B cell (primary cell): Measurements from ENCODE around the gene IPO5. TPM values are rescaled to one million over a fixed set of nuclear protein-coding genes. Genes with fewer than 3 reads are reported as not detected.

Experiments used
- ATAC-seq: fragments of 200-7000 bp; cut with Tn5 transposase; one replicate; pipeline ENCODE4 v1.10.0; 2021; ENCODE audit warnings: low read depth, mild to moderate bottlenecking, moderate number of reproducible peaks, moderate library complexity
- CTCF ChIA-PET: fragments of 350-600 bp; sonication (Branson Sonifier 250); formaldehyde crosslinking; loops from one replicate; lab custom pipeline; 2021; ENCODE audit warnings: antibody characterized with exemption, inconsistent platforms; lab: Charles Lee
- POLR2A ChIA-PET: fragments of 350-600 bp; sonication (Branson Sonifier 250); formaldehyde crosslinking; loops from one replicate; lab custom pipeline; 2021; ENCODE audit warnings: antibody characterized with exemption; lab: Charles Lee
- DNase-seq: peaks from one replicate; pipeline ENCODE4 v3.0.0; 2013
- H2AFZ ChIP-seq: 2 replicates; pipeline ENCODE4 v1.6.1; 2012; ENCODE audit warnings: mild to moderate bottlenecking, low read depth, low read length; ENCODE audit not compliant: insufficient read depth, poor library complexity, severe bottlenecking
- H3K27ac ChIP-seq, 2 donors: 1 replicate in 1 of 2; 2 replicates in 1 of 2; pipeline ENCODE4 v1.5.1; 2012 to 2013; ENCODE audit warnings: low read length in 2 of 2, mild to moderate bottlenecking in 2 of 2, moderate library complexity in 1 of 2
- H3K27me3 ChIP-seq, 4 experiments: fragments of 200-600 bp in 1 of 4; sonication (generic) in 1 of 4; replicated peaks in 1 of 4; 1 replicate in 2 of 4; 2 replicates in 2 of 4; pipeline versions ENCODE4 v1.6.1 to v1.7.0; 2013 to 2016; ENCODE audit warnings: low read length in 3 of 4, mild to moderate bottlenecking in 2 of 4, mixed read lengths in 1 of 4, moderate library complexity in 1 of 4; ENCODE audit not compliant: insufficient read depth in 4 of 4, control insufficient read depth in 3 of 4; ENCODE audit errors: control extremely low read depth in 1 of 4
- H3K36me3 ChIP-seq, 2 experiments: replicated peaks in 1 of 2; 1 replicate in 1 of 2; 2 replicates in 1 of 2; pipeline versions ENCODE4 v1.6.1 to v1.7.1; 2013; ENCODE audit warnings: low read length in 1 of 2; ENCODE audit not compliant: insufficient read depth in 2 of 2, control insufficient read depth in 1 of 2; ENCODE audit errors: control extremely low read depth in 1 of 2, extremely low read depth in 1 of 2
- H3K4me1 ChIP-seq, 2 donors: fragments of 200-600 bp in 1 of 2; sonication (generic) in 1 of 2; 1 replicate in 1 of 2; 2 replicates in 1 of 2; pipeline versions ENCODE4 v1.5.1 to v1.6.1; 2013 to 2017; ENCODE audit warnings: low read length in 2 of 2; ENCODE audit not compliant: control insufficient read depth in 2 of 2, insufficient read depth in 2 of 2
- H3K4me2 ChIP-seq: replicated peaks from 2 replicates; pipeline ENCODE3; 2012; ENCODE audit warnings: mild to moderate bottlenecking, low read depth, low read length; ENCODE audit not compliant: poor library complexity, severe bottlenecking
- H3K4me3 ChIP-seq, 5 experiments: fragments of 200-600 bp in 1 of 5; sonication (generic) in 1 of 5; 1 replicate in 3 of 5; 2 replicates in 2 of 5; pipeline versions ENCODE4 v1.5.1 to v1.7.0; 2011 to 2016; ENCODE audit warnings: low read length in 4 of 5, mild to moderate bottlenecking in 4 of 5, low read depth in 2 of 5, control low read depth in 1 of 5, moderate library complexity in 1 of 5; ENCODE audit not compliant: insufficient read depth in 1 of 5; ENCODE audit errors: control extremely low read depth in 1 of 5, extremely low read depth in 1 of 5
- H3K79me2 ChIP-seq: fragments of 200-600 bp; sonication (generic); one replicate; pipeline ENCODE4 v1.6.0; 2016; ENCODE audit warnings: low read length; ENCODE audit not compliant: control insufficient read depth, insufficient read depth
- H3K9ac ChIP-seq: fragments of 200-600 bp; sonication (generic); 2 replicates; pipeline ENCODE4 v1.6.1; 2017; ENCODE audit warnings: mild to moderate bottlenecking, low read length, moderate library complexity
- H3K9me3 ChIP-seq, 3 donors: one replicate each; pipeline versions ENCODE4 v1.6.1 to v1.7.1; 2013; ENCODE audit warnings: low read length in 2 of 3; ENCODE audit not compliant: control insufficient read depth in 2 of 3, insufficient read depth in 1 of 3; ENCODE audit errors: control extremely low read depth in 1 of 3
- H4K20me1 ChIP-seq: 2 replicates; pipeline ENCODE4 v1.6.0; 2012; ENCODE audit warnings: mild to moderate bottlenecking, low read length; ENCODE audit not compliant: insufficient read depth, control insufficient read depth, poor library complexity, severe bottlenecking
- H3K27ac Mint-ChIP-seq: one replicate; pipeline ENCODE4 v1.8.0; 2021; ENCODE audit warnings: mixed read lengths
- H3K27me3 Mint-ChIP-seq: one replicate; pipeline ENCODE4 v1.8.0; 2021; ENCODE audit warnings: mixed read lengths
- H3K4me1 Mint-ChIP-seq: one replicate; pipeline ENCODE4 v1.8.0; 2021; ENCODE audit warnings: mixed read lengths
- H3K4me3 Mint-ChIP-seq: one replicate; pipeline ENCODE4 v1.8.0; 2021; ENCODE audit warnings: mixed read lengths
- H3K9me3 Mint-ChIP-seq: one replicate; pipeline ENCODE4 v1.8.0; 2022; ENCODE audit warnings: mixed read lengths; ENCODE audit not compliant: insufficient read depth
- CTCF ChIP-seq: fragments of 200-600 bp; IDR thresholded peaks from one replicate; pipeline ENCODE4 v1.8.0; 2022; ENCODE audit warnings: antibody characterized with exemption, mild to moderate bottlenecking
- EZH2 ChIP-seq: IDR thresholded peaks from 2 replicates; pipeline ENCODE4 v1.6.1; 2012; ENCODE audit warnings: borderline replicate concordance, low read depth, mild to moderate bottlenecking, moderate library complexity, low read length; ENCODE audit not compliant: insufficient read depth, poor library complexity, severe bottlenecking
- WGBS: methylation state at CpG from one replicate; pipeline ENCODE4 v1.1.5; 2013; ENCODE audit warnings: missing lambda C conversion rate; ENCODE audit not compliant: insufficient coverage; 5-methylcytosine and 5-hydroxymethylcytosine counted together
- intact Hi-C: fragments of 100-400 bp; cut with micrococcal nuclease; formaldehyde crosslinking; loops from one replicate; pipeline ENCODE4 v1.10.0; 2022
- polyA plus RNA-seq: library from polyadenylated mRNA; depleted of rRNA; stranded (reverse); fragments of >200 nt; gene quantifications from 2 replicates; pipeline ENCODE4 v1.2.3, GENCODE V29; 2012
- total RNA-seq, 2 donors: library from RNA; stranded (reverse); fragments of 120-200 nt in 1 of 2; gene quantifications; 1 replicate in 1 of 2; 2 replicates in 1 of 2; pipeline versions ENCODE4 v1.2.3 to v1.2.4, GENCODE V29; 2013 to 2022

The IPO5 gene
- total and polyA plus RNA-seq, 2 donors (not counting 1 experiment from before 2014, with no cell fraction given): 25.9 to 76.4 TPM

GRCh38 chr13:98014766-98015165 is 61.3 kb downstream of the IPO5 start:
- Histone ChIP-seq H3K27ac (no peak overlapping the region), H3K4me3 (no peak overlapping the region), H3K4me2 (no peak overlapping the region), H2AFZ (no peak overlapping the region), H3K36me3 (peaks cover 0 to 76% of the 10 kb centered on the region in 2 experiments), H3K9me3 (no peaks in the 10 kb centered on the region), H3K4me1 (no peaks in the 10 kb centered on the region), H4K20me1 (no peaks in the 10 kb centered on the region), H3K27me3 (no peaks in the 10 kb centered on the region), H3K79me2 (no peaks in the 10 kb centered on the region), H3K9ac (no peak overlapping the region)
- ChIA-PET CTCF (no interaction called here), POLR2A (no interaction called here)
- intact Hi-C loops: no loop called here
- H3K4me1 Mint-ChIP-seq: no peaks in the 10 kb centered on the region
- DNase-seq (no peak), ATAC-seq (no peak)
- H3K4me3 Mint-ChIP-seq: no peak overlapping the region
- H3K27ac Mint-ChIP-seq: no peak overlapping the region
- H3K9me3 Mint-ChIP-seq: no peaks in the 10 kb centered on the region
- no peaks in the 10 kb centered on the region for H3K27me3 Mint-ChIP-seq
- TF ChIP-seq EZH2 (no peak), CTCF (no peak)

- Histone ChIP-seq H3K4me1 (no peaks in the 10 kb centered on the region), H3K9ac (no peak overlapping the region), H3K4me2 (no peak overlapping the region), H3K4me3 (no peak overlapping the region), H3K9me3 (no peaks in the 10 kb centered on the region), H3K36me3 (peaks cover 0 to 80% of the 10 kb centered on the region in 2 experiments), H3K27me3 (no peaks in the 10 kb centered on the region), H4K20me1 (no peaks in the 10 kb centered on the region), H2AFZ (no peak overlapping the region), H3K27ac (no peak overlapping the region), H3K79me2 (no peaks in the 10 kb centered on the region)
- CTCF ChIA-PET: no interaction called here
- Mint-ChIP-seq H3K4me3 (no peak overlapping the region), H3K9me3 (no peaks in the 10 kb centered on the region), H3K4me1 (no peaks in the 10 kb centered on the region), H3K27ac (no peak overlapping the region), H3K27me3 (no peaks in the 10 kb centered on the region)
- POLR2A ChIA-PET: no interaction called here
- ATAC-seq (no peak), DNase-seq (no peak)
- TF ChIP-seq EZH2 (no peak), CTCF (no peak)
- WGBS: 100% methylated on average over 3 of the region's 4 CpGs
- intact Hi-C loops: no loop called here
These were observed 64.8 kb downstream of the IPO5 start for GRCh38 chr13:98018293-98018692.
